HS-27A (cell line): ENCODE measurements around the gene SSH2.
"Not testable (repeated sequence)": the region's sequence is repeated elsewhere in the genome, so short reads cannot be mapped to it uniquely, and the experiment has no call there.

Experiments
- DNase-seq: peaks from one replicate; pipeline ENCODE4 v3.0.0-alpha.2; 2012; ENCODE audit warnings: low read depth, missing footprints

Gene SSH2

GRCh38 chr17:29873476-29873875 is 56.6 kb downstream of the SSH2 start:
- DNase-seq = no peak

- no peak for DNase-seq
Observed at GRCh38 chr17:29870836-29871465, 59.1 kb downstream of the SSH2 start.

- DNase-seq = no peak
Observed at GRCh38 chr17:29867643-29868181, 62.3 kb downstream of the SSH2 start.

- DNase-seq = no peak
Observed at GRCh38 chr17:29866746-29867404, 63.2 kb downstream of the SSH2 start.

- no peak for DNase-seq
Observed at GRCh38 chr17:29864615-29865014, 65.4 kb downstream of the SSH2 start.

GRCh38 chr17:29864123-29864522 is 65.9 kb downstream of the SSH2 start:
- DNase-seq = not testable (repeated sequence)

- no peak for DNase-seq
Observed at GRCh38 chr17:29862951-29863350, 67.1 kb downstream of the SSH2 start.

- no peak for DNase-seq
Observed at GRCh38 chr17:29862127-29862526, 67.9 kb downstream of the SSH2 start.

- not testable (repeated sequence) for DNase-seq
Observed at GRCh38 chr17:29859445-29859844, 70.6 kb downstream of the SSH2 start.

GRCh38 chr17:29857823-29858222 is 72.2 kb downstream of the SSH2 start:
- no peak for DNase-seq

- not testable (repeated sequence) for DNase-seq
Observed at GRCh38 chr17:29857105-29857504, 72.9 kb downstream of the SSH2 start.

GRCh38 chr17:29855686-29856085 is 74.3 kb downstream of the SSH2 start:
- no peak for DNase-seq

GRCh38 chr17:29848737-29849136 is 81.3 kb downstream of the SSH2 start:
- DNase-seq = no peak

GRCh38 chr17:29847527-29848400 is 82.3 kb downstream of the SSH2 start:
- DNase-seq = no peak

GRCh38 chr17:29847118-29847517 is 82.9 kb downstream of the SSH2 start:
- DNase-seq = no peak

- no peak for DNase-seq
Observed at GRCh38 chr17:29846298-29846697, 83.7 kb downstream of the SSH2 start.

GRCh38 chr17:29844339-29845048 is 85.5 kb downstream of the SSH2 start:
- DNase-seq = no peak

- no peak for DNase-seq
Observed at GRCh38 chr17:29840884-29841283, 89.1 kb downstream of the SSH2 start.

GRCh38 chr17:29839656-29840055 is 90.4 kb downstream of the SSH2 start:
- no peak for DNase-seq

GRCh38 chr17:29838961-29839360 is 91.1 kb downstream of the SSH2 start:
- DNase-seq = no peak

GRCh38 chr17:29837531-29837930 is 92.5 kb downstream of the SSH2 start:
- DNase-seq = no peak

- DNase-seq = no peak
Observed at GRCh38 chr17:29836643-29837042, 93.4 kb downstream of the SSH2 start.
